GM21576 (cell line): Measurements from ENCODE around the gene EIF2AK3.

Experiments used
- ATAC-seq: cut with Tn5 transposase; IDR thresholded peaks from one replicate; pipeline ENCODE4 v1.9.1; 2021; ENCODE audit warnings: mild to moderate bottlenecking, moderate library complexity; ENCODE audit not compliant: unreplicated experiment

Gene EIF2AK3

GRCh38 chr2:88545118-88545517 is 82.1 kb downstream of the EIF2AK3 start:
- no peak for ATAC-seq

GRCh38 chr2:88543541-88544057 is 83.7 kb downstream of the EIF2AK3 start:
- no peak for ATAC-seq

GRCh38 chr2:88542668-88543067 is 84.6 kb downstream of the EIF2AK3 start:
- ATAC-seq = no peak

GRCh38 chr2:88540346-88540745 is 86.9 kb downstream of the EIF2AK3 start:
- ATAC-seq = no peak

- ATAC-seq = no peak
Observed at GRCh38 chr2:88538362-88538917, 88.8 kb downstream of the EIF2AK3 start.

- no peak for ATAC-seq
Observed at GRCh38 chr2:88537640-88538039, 89.6 kb downstream of the EIF2AK3 start.

- ATAC-seq = no peak
Observed at GRCh38 chr2:88530081-88530480, 97.2 kb downstream of the EIF2AK3 start.

GRCh38 chr2:88521445-88522073 is 105.7 kb downstream of the EIF2AK3 start:
- ATAC-seq = no peak

- no peak for ATAC-seq
Observed at GRCh38 chr2:88517759-88518201, 109.5 kb downstream of the EIF2AK3 start.
